ENCODE data around the gene NRIP1.
A peak's percentile ranks its signal among the peaks of the same experiment; 100 is the strongest.

The NRIP1 gene, protein sequence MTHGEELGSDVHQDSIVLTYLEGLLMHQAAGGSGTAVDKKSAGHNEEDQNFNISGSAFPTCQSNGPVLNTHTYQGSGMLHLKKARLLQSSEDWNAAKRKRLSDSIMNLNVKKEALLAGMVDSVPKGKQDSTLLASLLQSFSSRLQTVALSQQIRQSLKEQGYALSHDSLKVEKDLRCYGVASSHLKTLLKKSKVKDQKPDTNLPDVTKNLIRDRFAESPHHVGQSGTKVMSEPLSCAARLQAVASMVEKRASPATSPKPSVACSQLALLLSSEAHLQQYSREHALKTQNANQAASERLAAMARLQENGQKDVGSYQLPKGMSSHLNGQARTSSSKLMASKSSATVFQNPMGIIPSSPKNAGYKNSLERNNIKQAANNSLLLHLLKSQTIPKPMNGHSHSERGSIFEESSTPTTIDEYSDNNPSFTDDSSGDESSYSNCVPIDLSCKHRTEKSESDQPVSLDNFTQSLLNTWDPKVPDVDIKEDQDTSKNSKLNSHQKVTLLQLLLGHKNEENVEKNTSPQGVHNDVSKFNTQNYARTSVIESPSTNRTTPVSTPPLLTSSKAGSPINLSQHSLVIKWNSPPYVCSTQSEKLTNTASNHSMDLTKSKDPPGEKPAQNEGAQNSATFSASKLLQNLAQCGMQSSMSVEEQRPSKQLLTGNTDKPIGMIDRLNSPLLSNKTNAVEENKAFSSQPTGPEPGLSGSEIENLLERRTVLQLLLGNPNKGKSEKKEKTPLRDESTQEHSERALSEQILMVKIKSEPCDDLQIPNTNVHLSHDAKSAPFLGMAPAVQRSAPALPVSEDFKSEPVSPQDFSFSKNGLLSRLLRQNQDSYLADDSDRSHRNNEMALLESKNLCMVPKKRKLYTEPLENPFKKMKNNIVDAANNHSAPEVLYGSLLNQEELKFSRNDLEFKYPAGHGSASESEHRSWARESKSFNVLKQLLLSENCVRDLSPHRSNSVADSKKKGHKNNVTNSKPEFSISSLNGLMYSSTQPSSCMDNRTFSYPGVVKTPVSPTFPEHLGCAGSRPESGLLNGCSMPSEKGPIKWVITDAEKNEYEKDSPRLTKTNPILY (N-terminal part only)

DNA sequence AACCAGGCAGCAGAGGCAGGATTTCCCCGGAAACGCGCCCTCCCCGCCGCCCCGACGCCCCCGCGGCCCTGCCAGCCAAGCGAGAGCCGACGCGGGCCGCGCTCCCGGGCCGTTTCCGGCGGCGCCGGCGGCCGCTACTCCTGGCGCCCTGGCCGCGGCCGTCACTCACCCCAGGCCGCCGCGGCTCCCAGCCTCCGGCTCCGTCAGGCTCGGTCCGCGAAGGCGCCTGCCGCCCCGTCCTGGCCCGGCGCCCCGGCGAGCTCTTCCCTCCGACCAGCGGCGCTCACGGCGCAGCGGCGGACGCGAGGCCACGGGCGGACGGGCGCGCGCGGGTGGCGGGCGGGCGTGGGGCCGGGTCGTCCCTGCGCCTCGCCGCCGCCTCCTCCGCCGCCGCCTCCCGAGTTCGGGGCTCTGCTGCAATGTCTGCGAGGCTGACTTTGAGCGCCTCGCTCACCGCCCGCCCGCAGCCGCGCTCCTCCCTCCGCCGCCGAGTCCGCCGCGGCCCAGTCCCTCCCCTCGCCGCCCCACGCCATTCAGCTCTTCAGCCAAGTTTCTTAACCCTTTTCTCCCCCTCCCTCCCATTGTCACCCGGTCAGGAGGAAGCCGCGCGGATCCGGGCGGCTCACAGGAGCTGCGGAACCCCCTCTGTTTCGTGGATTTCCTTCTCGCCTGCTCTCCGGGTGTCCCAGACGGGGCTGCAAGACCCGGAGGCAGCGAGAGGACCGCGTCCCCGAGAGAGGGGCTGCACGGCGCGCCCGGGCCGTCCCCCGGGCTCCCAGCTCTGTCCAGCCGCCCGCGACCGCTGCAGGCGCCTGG lies at the start of gene NRIP1:
TSS of gene NRIP1 (minus strand) at position 425 of the 816 bp plus-strand sequence. CDS start 96,808 bp downstream, outside the sequence.
- peak; percentile 59 to 78 for DNase-seq

DNA sequence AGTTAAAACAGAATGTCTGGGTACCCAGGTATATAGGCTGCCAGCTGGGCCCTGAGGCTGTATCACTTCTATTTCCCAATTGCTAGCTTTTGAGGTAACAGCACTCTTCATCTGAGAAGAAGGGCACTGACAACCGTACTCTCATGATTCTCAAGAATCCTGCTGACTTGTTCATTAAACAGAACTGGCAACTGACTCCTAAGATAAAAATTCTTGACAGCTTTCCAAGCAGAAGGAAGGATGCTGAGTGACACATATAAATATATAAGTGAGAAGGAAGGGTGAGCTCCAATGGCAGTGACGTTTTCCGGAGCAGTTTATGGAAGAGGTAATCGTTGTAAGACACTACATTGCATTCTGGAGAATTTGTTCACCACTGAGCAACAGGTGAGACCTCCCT lies 48.1 kb upstream of the NRIP1 start:
- no peak for DNase-seq

DNA sequence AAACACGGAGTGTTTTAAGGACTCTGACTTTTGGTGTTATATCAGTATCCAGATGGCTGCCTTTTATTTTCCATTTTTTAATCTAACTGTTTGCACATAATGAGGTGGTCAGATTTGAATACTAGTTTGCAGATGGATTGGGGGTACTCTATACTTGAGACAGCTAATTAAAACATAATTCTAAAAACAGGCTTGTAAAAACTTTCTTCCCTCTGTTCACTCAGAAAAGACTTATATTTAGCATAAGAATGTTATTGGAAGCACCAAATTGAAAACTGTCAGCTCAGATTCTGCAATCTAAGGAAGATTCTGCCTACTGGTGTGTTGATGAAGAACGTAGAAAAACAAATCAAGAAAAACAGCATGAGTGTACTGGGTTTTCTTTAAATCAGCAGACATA lies 44.0 kb upstream of the NRIP1 start:
- DNase-seq = no peak

DNA sequence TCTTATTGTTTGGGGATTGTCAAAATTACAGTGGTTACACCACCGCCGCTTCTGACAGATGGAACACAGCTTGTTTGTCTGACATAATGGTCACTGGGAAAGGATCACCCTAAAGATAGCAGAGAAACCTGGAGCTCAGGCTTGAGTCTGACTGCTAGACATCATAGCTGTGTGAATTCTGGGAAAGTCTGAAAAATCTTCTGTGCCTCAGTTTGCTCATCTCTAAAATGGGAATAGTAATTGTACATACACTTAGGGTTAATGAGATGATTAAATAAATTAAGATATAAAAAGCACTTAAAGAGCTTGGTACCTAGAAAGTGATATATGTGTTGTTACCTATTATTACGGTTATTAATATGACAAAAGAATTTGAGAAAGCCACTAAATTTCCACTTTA lies 39.7 kb upstream of the NRIP1 start:
- no peak for DNase-seq

DNA sequence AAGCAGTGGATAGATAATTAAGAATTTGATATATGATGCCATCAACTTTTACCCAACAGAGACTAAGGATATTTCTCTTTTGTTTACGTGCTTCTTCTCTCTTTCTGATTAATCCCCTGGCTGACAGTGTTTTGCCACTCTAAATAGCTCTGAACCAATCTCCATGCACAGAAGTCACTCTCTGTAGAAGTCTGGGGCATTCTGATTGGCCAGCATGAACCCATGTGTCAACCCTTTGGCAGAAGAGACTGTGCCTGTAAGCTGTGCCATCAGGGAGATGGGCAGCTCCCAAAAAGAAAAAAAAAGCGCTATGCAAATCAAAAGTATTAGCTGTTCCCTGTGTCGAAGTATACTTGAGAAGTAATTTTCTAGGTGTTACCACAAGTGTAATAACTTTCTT lies 34.1 kb upstream of the NRIP1 start:
- DNase-seq = no peak

DNA sequence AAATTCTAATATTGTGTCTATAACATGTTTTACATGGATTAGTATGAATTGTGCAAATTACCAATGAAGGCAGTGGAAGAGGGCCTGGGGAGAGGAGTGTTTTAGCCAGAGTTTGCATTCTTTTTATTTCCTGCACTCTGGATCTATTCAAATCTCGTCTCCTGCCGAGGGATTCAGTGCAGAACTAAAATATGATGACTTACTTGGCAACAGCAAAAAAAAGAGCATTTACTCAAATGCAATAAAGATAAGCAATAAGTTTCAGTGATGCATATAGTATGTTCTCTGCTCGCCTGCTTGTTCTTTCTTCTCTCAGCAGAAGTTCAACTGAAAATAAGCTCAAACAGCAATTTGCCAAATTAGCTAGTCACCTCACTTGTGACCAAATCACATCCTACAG lies 33.4 kb upstream of the NRIP1 start:
- no peak for DNase-seq

DNA sequence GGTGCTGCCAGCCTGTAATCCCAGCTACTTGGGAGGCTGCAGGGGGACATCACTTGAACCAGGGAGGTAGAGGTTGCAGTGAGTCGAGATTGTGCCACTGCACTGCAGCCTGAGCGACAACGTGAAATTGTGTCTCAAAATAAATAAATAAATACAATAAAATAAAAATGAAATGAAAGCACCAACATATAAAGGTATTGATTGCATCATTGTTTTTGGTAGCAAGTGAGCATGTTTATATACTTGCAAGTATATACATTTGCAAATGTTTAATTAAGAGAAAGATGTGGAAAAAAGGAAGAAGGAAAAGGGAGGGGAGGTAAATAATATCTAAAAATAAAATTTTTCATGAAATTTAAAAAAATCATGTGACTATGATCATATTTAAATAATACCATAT lies 32.8 kb upstream of the NRIP1 start:
- no peak for DNase-seq

DNA sequence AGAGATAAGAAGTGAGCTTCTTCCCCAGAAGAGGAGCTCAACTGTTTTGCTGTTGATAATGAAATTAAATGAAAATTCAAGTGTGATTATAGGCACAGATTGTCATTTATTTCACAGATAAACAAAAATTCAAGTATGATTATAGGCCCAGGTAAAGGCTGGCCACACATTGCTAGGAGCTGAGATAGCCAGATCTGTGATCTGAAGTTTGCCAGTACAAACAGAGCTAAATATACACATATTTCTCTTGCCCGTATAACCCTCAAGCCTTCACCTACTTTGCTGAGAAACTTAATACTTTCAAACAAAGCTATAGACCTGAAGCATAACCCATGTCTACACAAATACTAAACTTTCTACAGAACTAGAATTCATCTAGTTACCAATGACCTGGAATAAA lies 31.3 kb upstream of the NRIP1 start:
- no peak for DNase-seq

DNA sequence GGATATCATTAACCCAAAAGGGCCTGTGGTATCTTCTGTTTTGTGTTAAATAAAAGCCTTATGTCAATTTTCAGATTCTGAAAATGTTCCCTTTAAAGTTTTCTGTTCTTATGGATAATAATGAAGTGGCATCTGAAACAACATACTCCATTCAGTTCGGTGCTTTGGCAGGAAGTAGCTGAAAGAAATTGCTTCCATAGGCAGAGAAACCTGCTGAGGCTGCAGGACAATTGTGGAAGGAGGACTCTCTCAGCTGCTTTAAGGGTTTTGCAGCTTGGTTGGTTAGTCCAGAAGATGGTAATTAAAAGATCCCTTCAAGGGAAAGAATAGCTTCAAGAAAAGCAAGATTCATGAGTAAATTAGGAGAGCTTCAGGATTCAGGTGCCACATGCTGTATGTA lies 30.5 kb upstream of the NRIP1 start:
- DNase-seq = no peak

DNA sequence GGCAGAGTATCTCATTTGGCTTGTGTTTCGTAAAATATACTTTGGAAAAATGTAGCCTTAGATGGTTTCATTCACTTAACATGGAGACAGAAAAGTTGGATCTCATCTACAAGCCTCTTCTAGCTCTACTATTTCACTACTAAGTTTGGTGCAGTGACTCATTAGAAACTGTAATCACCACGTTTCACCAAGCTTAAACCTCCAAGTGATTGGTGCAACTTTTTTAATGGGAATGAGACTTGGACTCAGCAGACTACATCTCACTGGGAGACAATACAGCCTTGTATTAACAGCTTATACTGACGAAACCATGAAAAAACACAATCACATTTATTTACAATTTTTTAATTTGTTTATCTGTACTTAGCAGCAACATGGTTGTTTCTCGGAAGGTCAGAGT lies 29.9 kb upstream of the NRIP1 start:
- no peak for DNase-seq

DNA sequence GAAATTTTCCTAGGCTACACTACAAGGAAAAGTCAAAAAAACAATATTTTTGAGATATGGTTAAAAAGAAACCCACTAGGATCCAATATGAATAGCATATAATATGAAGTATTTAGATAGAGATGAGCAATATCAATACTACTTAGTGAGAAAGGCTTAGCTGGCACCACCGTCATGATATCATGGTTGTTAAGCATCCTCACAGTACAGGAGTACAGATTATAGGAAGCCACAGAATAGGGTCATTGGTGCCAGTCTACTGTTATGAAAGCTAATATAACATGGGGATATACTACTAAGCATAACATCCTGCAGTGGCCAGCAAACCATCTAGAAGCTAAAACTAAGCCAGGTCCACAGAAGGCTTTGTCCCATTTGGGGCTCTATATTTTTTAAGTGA lies 28.4 kb upstream of the NRIP1 start:
- no peak for DNase-seq

DNA sequence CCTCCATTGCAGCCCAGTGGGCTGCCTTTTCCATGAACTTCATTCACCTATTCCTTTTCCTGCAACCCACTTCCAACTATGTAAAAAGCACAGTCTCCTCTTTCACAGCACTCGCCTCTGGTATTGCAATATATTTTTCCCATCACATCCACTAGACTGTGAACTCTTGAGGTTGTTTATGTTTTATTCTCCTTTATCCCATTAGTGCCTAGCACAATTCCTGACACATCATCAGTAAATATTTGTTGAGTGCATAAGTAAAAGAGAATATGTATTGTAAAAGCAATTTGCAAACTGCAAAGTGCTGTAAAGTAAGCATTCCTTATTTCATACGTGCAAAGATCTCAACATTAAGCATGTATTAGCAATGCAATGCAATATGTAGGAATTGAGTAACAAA lies 27.9 kb upstream of the NRIP1 start:
- no peak for DNase-seq

DNA sequence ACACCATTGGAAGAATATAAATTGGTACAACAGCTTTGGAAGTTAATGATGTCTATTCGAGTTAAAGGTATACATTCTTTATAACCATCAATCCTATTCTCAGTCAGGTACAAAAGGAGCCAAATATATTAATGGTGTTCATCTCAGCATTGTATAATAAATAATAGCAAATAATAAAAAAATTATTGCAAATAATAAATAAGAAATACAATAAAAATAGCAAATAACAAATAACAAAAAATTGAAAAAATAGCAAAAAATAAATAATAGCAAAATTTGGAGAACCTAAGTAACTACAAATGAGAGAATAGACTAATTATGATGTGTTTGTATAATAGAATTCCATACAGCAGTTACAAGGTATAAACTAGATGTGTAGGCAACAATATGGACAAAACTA lies 25.6 kb upstream of the NRIP1 start:
- DNase-seq = no peak

DNA sequence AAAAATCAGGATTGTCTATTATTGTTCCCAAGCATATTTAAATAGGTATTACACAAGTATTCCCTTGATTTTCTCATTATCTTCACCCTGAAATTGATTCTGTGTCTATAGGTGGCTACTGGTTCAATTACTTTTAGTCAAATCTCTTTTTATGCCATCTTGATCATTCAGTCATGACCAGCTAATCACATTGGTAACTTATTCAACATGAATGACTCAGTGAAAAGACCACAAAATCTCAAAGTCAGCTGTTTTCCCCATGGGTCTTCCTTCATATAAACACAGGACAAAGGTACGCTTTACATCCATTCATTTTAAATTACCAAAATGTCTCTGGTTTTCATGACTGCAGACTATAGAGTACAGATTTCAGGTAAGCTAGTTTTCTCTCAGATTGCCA lies 23.7 kb upstream of the NRIP1 start:
- DNase-seq = no peak

DNA sequence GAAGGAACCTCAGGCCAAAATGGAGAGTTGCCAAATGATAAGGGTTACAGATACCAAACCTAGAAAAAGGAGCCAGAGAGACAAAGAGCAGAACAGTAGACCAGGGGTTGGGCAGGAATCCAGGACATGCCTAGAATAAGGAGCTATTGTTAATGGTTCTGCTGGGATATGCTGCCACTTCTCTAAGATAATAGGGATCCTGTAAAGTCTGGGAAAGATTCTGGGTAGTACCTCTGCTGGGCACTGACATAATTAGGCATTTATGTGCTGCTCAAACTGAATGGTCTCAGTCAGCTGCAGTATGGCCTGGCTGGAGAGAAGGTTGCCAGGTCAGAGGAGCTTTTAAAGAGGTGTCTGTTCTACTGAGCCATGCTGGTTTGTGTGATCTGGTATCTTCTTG lies 19.9 kb upstream of the NRIP1 start:
- no peak for DNase-seq

DNA sequence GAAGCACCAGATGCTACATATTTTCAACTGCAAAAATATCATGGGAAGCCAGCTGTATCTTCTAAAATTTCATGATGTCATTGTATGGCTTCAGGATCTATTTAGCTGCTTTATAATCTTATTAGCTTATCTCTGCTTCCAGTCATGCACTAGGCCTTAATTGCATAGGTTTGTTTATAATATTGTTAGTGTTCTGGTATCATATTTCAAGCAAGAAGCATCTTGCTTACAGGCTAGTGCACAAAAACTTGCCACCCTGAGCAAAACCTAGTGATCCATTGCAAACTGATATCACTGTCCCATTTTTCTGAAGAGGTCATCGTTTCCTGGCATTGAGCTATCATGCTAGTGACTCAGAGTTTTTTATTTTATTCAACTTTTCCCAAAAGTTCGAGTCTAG lies 15.7 kb upstream of the NRIP1 start:
- DNase-seq = peak; percentile 23 to 88

DNA sequence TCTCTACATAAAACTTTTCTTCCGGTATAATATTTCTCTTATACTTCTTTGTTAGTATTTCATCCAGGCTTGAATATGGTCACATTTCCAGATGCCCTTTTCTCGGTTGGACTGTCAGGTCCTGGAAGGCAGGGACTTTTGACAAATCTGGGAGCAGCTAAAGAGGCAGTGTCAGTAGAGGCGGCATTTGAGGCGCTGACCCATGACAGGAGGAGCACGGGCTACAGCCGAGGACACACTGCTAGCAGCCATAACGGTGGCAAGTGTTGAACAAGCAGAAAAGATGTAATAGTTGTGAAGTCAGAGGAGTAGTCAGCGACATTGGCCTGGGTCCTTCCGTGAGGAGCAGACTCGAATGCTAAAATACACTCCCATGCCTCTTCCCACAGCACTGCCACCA lies 14.5 kb upstream of the NRIP1 start:
- DNase-seq = no peak

DNA sequence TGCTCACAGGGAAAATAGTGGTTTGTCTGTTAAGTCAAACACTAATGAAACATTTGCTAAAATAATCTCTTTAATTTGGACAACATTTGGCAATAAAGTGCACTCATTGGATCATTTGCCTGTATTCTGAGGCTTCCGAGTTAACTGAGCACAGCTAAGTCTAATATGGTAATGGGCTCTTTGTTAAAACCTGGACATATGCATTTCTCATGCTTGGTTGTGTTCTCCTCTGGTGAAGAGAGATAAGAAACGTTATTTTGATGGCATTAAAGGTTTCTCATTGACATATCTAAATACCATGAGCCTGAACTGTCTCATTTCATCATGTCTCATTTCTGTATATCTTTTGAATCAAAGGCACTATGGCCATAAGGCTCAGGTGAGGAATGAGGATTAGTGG lies 13.4 kb upstream of the NRIP1 start:
- DNase-seq = peak; percentile 41 to 63

DNA sequence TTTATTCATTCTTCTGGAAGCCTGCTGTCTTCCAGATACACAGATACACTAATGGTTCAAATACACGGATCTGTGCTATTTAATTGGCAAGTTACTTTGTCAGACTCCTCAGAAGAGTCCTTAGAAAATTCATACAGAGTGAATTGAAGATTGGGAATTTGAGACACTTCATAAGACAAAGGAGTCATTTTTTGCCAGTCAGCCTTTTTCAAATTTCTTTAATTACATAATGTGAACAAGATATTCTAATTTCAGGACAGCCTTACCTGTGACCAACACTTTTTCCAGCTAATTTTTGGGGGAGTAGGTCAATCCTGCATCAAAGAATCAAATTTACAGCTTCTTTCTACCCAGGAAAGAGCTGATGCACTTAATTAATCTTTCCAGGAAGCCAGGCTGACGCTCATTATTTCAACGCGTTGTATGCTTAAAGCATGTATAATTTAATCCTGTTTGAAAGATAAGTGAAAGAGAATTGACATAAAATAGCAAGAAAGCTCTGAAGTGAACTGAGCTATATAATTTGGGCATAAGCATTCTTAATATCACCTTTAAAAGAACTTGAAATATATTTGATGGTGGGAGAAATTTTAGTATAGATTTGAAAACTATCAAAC lies 12.8 kb upstream of the NRIP1 start:
- DNase-seq = peak; percentile 32 to 54

DNA sequence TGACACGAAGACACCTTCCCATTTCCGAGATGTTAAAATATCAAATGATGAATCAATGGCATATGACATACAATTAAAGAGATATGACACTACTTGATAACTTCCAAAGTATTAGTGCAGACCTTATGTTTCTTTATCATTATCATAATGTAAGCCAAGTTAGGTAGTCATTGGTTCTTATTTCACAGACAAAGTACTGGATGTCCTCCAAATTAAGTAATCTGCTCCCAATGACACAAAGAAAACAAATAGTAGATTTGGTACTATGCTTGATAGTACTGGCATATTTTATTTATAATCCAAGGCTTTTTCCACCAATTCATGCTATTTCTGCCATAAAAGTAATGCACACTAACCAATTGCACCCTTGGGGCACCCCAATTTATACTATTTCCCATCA lies 11.9 kb upstream of the NRIP1 start:
- DNase-seq = no peak

DNA sequence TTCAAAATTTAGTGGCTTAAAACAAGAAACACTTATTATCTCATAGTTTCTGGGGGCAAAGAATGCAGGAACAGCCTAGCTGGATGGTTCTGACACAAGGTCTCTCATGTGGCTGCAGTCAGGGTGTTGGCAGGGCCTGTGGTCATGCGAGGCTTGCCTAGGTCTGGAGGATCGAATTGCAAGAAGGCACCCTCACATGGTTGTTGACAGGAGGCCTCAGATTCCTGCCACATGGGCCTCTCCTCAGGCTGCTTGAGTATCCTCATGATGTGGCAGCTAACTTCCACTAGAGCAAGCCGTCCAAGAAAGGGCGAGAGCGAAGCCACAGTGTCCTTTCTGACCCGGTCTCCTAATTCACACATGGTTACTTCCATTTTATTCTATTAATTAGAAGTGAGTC lies 6.2 kb upstream of the NRIP1 start:
- DNase-seq = no peak

DNA sequence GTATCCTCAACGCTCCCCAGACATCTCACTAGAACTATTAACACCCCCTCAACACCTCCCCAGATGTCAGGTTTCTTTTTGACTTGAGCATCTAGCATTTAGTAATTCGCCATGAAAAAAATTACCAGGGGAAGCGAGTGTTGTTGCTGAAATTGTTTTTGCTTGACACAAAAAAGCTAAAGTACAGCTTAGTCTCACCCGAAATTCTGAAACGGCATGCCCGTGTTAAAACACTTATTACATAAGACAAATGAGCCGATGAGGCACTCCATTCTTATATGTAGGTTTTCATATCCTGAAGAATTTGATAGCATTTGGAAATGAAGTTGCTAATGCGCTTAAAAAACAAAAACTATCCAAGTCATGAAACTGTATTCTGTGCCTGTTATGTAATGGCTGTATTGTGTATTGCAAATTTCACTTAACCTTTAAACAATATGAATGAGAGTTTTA lies 1.3 kb upstream of the NRIP1 start:
- no peak for DNase-seq
